Kidney epithelial cell (primary cell): ENCODE results near the gene SMAD3. TPM values are rescaled to one million over a fixed set of nuclear protein-coding genes. Genes with fewer than 3 reads are reported as not detected.

ENCODE experiments used
- DNase-seq: peaks from one replicate; pipeline ENCODE4 v3.0.0-alpha.2; 2010; ENCODE audit warnings: low read depth
- H3K27me3 ChIP-seq: 2 replicates; pipeline ENCODE4 v1.6.0; 2011; ENCODE audit warnings: low read length; ENCODE audit not compliant: control insufficient read depth, insufficient read depth
- H3K36me3 ChIP-seq: 2 replicates; pipeline ENCODE4 v1.5.1; 2011; ENCODE audit warnings: low read length; ENCODE audit not compliant: control insufficient read depth, insufficient read depth
- H3K4me3 ChIP-seq: 2 replicates; pipeline ENCODE4 v1.5.1; 2011; ENCODE audit warnings: low read depth, mild to moderate bottlenecking, control low read depth, low read length
- CTCF ChIP-seq: IDR thresholded peaks from 2 replicates; pipeline ENCODE4 v1.5.1; 2011; ENCODE audit warnings: mild to moderate bottlenecking, moderate library complexity, low read length, control low read depth, inconsistent platforms; ENCODE audit not compliant: insufficient read depth, poor library complexity, severe bottlenecking
- total RNA-seq: library from RNA; depleted of rRNA; stranded (reverse); fragments of >200 nt; gene quantifications from 2 replicates; pipeline ENCODE4 v1.2.3, GENCODE V29; 2015

Gene SMAD3
- total RNA-seq, 1 donor from 2014 or later, result 34.8 TPM

GRCh38 chr15:67082007-67082536, 16.7 kb downstream of the SMAD3 start:
- Histone ChIP-seq H3K27me3 (no peaks in the 10 kb centered on the region), H3K36me3 (no peaks in the 10 kb centered on the region), H3K4me3 (no peak overlapping the region)
- no peak for TF ChIP-seq CTCF
- no peak for DNase-seq

- no peak for TF ChIP-seq CTCF
- H3K4me3 ChIP-seq, result no peak overlapping the region
- H3K27me3 ChIP-seq, result no peaks in the 10 kb centered on the region
- no peaks in the 10 kb centered on the region for H3K36me3 ChIP-seq
- DNase-seq, result no peak
Observed at GRCh38 chr15:67083135-67083762, 17.8 kb downstream of the SMAD3 start.

- Histone ChIP-seq H3K4me3 (no peak overlapping the region), H3K36me3 (no peaks in the 10 kb centered on the region), H3K27me3 (no peaks in the 10 kb centered on the region)
- no peak for DNase-seq
- no peak for TF ChIP-seq CTCF
Observed at GRCh38 chr15:67084561-67084960, 19.2 kb downstream of the SMAD3 start.

GRCh38 chr15:67085237-67085817, 19.9 kb downstream of the SMAD3 start:
- no peaks in the 10 kb centered on the region for H3K27me3 ChIP-seq
- H3K36me3 ChIP-seq, result no peaks in the 10 kb centered on the region
- H3K4me3 ChIP-seq, result no peak overlapping the region
- no peak for DNase-seq
- no peak for TF ChIP-seq CTCF

GRCh38 chr15:67085818-67086636, 20.6 kb downstream of the SMAD3 start:
- H3K27me3 ChIP-seq, result no peaks in the 10 kb centered on the region
- no peak for TF ChIP-seq CTCF
- no peak overlapping the region for H3K4me3 ChIP-seq
- H3K36me3 ChIP-seq, result no peaks in the 10 kb centered on the region
- DNase-seq, result peak; percentile 75

GRCh38 chr15:67086637-67086914, 21.2 kb downstream of the SMAD3 start:
- Histone ChIP-seq H3K36me3 (no peaks in the 10 kb centered on the region), H3K4me3 (no peak overlapping the region), H3K27me3 (no peaks in the 10 kb centered on the region)
- TF ChIP-seq CTCF, result no peak
- DNase-seq, result no peak
